H1 (cell line): Measurements from ENCODE around the gene MAP4K4. TPM values are rescaled to one million over a fixed set of nuclear protein-coding genes. Genes with fewer than 3 reads are reported as not detected.

Experiments
- CTCF ChIA-PET: fragments of 300-600 bp; sonication (Branson Sonifier 250); formaldehyde crosslinking; loops from one replicate; lab custom pipeline; 2021; ENCODE audit not compliant: partially characterized antibody; lab: Charles Lee
- POLR2A ChIA-PET: fragments of 300-600 bp; sonication (Branson Sonifier 250); formaldehyde crosslinking; loops from one replicate; lab custom pipeline; 2021; ENCODE audit warnings: inconsistent platforms; ENCODE audit not compliant: partially characterized antibody; lab: Charles Lee
- DNase-seq, 2 experiments: peaks; one replicate each; pipeline versions ENCODE4 v3.0.0 to v3.0.0-alpha.2; 2010 to 2022; ENCODE audit warnings: low spot score in 2 of 2, low read depth in 1 of 2, mixed read lengths in 1 of 2
- FAIRE-seq: peaks from 2 replicates; lab custom pipeline; 2011; peaks lifted over from hg19 to GRCh38; lab: Jason Lieb, UNC
- H2AFZ ChIP-seq: 2 replicates; pipeline ENCODE4 v1.8.1; 2012; ENCODE audit warnings: low read length, inconsistent platforms
- H2AK5ac ChIP-seq: 2 replicates; pipeline ENCODE4 v1.6.1; 2013; ENCODE audit warnings: low read depth, low read length
- H2BK120ac ChIP-seq: replicated peaks from 2 replicates; pipeline ENCODE3; 2013; ENCODE audit warnings: low read depth, low read length, inconsistent platforms
- H2BK12ac ChIP-seq: 2 replicates; pipeline ENCODE4 v1.6.1; 2013; ENCODE audit warnings: low read depth, low read length
- H2BK15ac ChIP-seq: 2 replicates; pipeline ENCODE4 v1.6.1; 2013; ENCODE audit warnings: low read length
- H2BK20ac ChIP-seq: 2 replicates; pipeline ENCODE4 v1.6.1; 2013; ENCODE audit warnings: low read length
- H2BK5ac ChIP-seq: 2 replicates; pipeline ENCODE4 v1.6.1; 2013; ENCODE audit warnings: low read depth, low read length
- H3K14ac ChIP-seq: 2 replicates; pipeline ENCODE4 v1.6.1; 2013; ENCODE audit warnings: inconsistent platforms; ENCODE audit not compliant: insufficient read length
- H3K18ac ChIP-seq: 2 replicates; pipeline ENCODE4 v1.6.1; 2013; ENCODE audit warnings: low read length; ENCODE audit errors: extremely low read depth
- H3K23ac ChIP-seq: 2 replicates; pipeline ENCODE4 v1.6.1; 2013; ENCODE audit warnings: inconsistent platforms; ENCODE audit not compliant: insufficient read length
- H3K23me2 ChIP-seq: 2 replicates; pipeline ENCODE4 v1.6.1; 2013; ENCODE audit warnings: low read depth, low read length
- H3K27ac ChIP-seq: 2 replicates; pipeline ENCODE4 v1.6.1; 2011; ENCODE audit warnings: low read depth, low read length, inconsistent platforms
- H3K27me3 ChIP-seq, 4 experiments: replicated peaks in 1 of 4; 1 replicate in 1 of 4; 2 replicates in 3 of 4; pipeline versions ENCODE4 v1.6.1 to v1.8.1; 2011 to 2013; ENCODE audit warnings: low read length in 3 of 4, mild to moderate bottlenecking in 3 of 4, inconsistent platforms in 2 of 4, mixed read lengths in 2 of 4, moderate library complexity in 1 of 4; ENCODE audit not compliant: control insufficient read depth in 3 of 4, insufficient read depth in 3 of 4; ENCODE audit errors: extremely low read depth in 1 of 4
- H3K36me3 ChIP-seq, 4 experiments: 2 replicates each; pipeline versions ENCODE4 v1.6.1 to v1.8.1; 2011 to 2013; ENCODE audit warnings: mild to moderate bottlenecking in 4 of 4, low read length in 3 of 4, moderate library complexity in 2 of 4, control low read depth in 1 of 4, inconsistent platforms in 1 of 4; ENCODE audit not compliant: insufficient read depth in 4 of 4, control insufficient read depth in 2 of 4
- H3K4ac ChIP-seq: replicated peaks from 2 replicates; pipeline ENCODE3; 2013; ENCODE audit warnings: low read length, low read depth, mixed read lengths, inconsistent platforms; ENCODE audit not compliant: insufficient read length
- H3K4me1 ChIP-seq, 4 experiments: replicated peaks in 1 of 4; 1 replicate in 1 of 4; 2 replicates in 3 of 4; pipeline versions ENCODE4 v1.6.1 to v1.8.1; 2011 to 2013; ENCODE audit warnings: low read length in 3 of 4, inconsistent platforms in 2 of 4, mixed read lengths in 1 of 4; ENCODE audit not compliant: insufficient read depth in 4 of 4, control insufficient read depth in 3 of 4
- H3K4me2 ChIP-seq, 2 experiments: 2 replicates each; pipeline versions ENCODE4 v1.6.1 to v1.8.1; 2011 to 2013; ENCODE audit warnings: low read depth in 2 of 2, low read length in 2 of 2, control low read depth in 1 of 2, inconsistent platforms in 1 of 2, mild to moderate bottlenecking in 1 of 2; ENCODE audit not compliant: insufficient read depth in 1 of 2
- H3K4me3 ChIP-seq, 4 experiments: fragments of 200-600, 300-600 bp in 1 of 4; sonication (generic), shearing (Covaris generic), sonication (Bioruptor Twin) in 1 of 4; 2 replicates each; pipeline versions ENCODE4 v1.5.1 to v1.8.1; 2011 to 2016; ENCODE audit warnings: low read length in 4 of 4, low read depth in 3 of 4, control low read depth in 2 of 4, inconsistent platforms in 2 of 4, mild to moderate bottlenecking in 2 of 4, mixed read lengths in 1 of 4, moderate library complexity in 1 of 4; ENCODE audit not compliant: insufficient read depth in 2 of 4; ENCODE audit errors: extremely low read depth in 1 of 4
- H3K56ac ChIP-seq: replicated peaks from 2 replicates; pipeline ENCODE3; 2013; ENCODE audit warnings: low read depth, mild to moderate bottlenecking, mixed read lengths, low read length, inconsistent platforms; ENCODE audit not compliant: insufficient read length
- H3K79me1 ChIP-seq: 2 replicates; pipeline ENCODE4 v1.6.1; 2013; ENCODE audit warnings: low read depth, low read length, control low read depth
- H3K79me2 ChIP-seq, 2 experiments: 2 replicates each; pipeline versions ENCODE4 v1.6.1 to v1.8.1; 2012 to 2013; ENCODE audit warnings: low read length in 2 of 2, mild to moderate bottlenecking in 2 of 2, inconsistent platforms in 1 of 2; ENCODE audit not compliant: insufficient read depth in 2 of 2, control insufficient read depth in 1 of 2
- H3K9ac ChIP-seq, 4 experiments: replicated peaks in 1 of 4; 1 replicate in 1 of 4; 2 replicates in 3 of 4; pipeline versions ENCODE4 v1.6.1 to v1.8.1; 2011 to 2013; ENCODE audit warnings: low read depth in 3 of 4, low read length in 3 of 4, control low read depth in 2 of 4, mild to moderate bottlenecking in 2 of 4, moderate library complexity in 2 of 4, inconsistent platforms in 1 of 4; ENCODE audit errors: extremely low read depth in 1 of 4
- H3K9me3 ChIP-seq, 2 experiments: 2 replicates each; pipeline versions ENCODE4 v1.6.1 to v1.8.1; 2012 to 2013; ENCODE audit warnings: mild to moderate bottlenecking in 2 of 2, moderate library complexity in 2 of 2, control low read depth in 1 of 2, inconsistent platforms in 1 of 2, low read depth in 1 of 2, low read length in 1 of 2, mixed read lengths in 1 of 2; ENCODE audit not compliant: insufficient read depth in 2 of 2
- H4K20me1 ChIP-seq, 2 experiments: replicated peaks in 1 of 2; 2 replicates each; pipeline versions ENCODE3 to v1.8.1; 2011 to 2013; ENCODE audit warnings: inconsistent platforms in 2 of 2, low read length in 2 of 2, mild to moderate bottlenecking in 1 of 2; ENCODE audit not compliant: insufficient read depth in 2 of 2, control insufficient read depth in 1 of 2
- H4K5ac ChIP-seq: 2 replicates; pipeline ENCODE4 v1.6.1; 2013; ENCODE audit warnings: low read length, low read depth, mixed read lengths, inconsistent platforms; ENCODE audit not compliant: insufficient read length
- H4K8ac ChIP-seq: 2 replicates; pipeline ENCODE4 v1.8.0; 2013; ENCODE audit warnings: mild to moderate bottlenecking, moderate library complexity, low read length, inconsistent platforms; ENCODE audit not compliant: insufficient read depth; ENCODE audit errors: extremely low read depth
- H4K91ac ChIP-seq: replicated peaks from 2 replicates; pipeline ENCODE3; 2013; ENCODE audit warnings: low read length, mixed read lengths, inconsistent platforms; ENCODE audit not compliant: insufficient read length
- ASH2L ChIP-seq: fragments of 200-600, 300-600 bp; sonication (generic); IDR thresholded peaks from one replicate; pipeline ENCODE4 v1.7.1; 2017; ENCODE audit warnings: low read length
- ATF3 ChIP-seq: IDR thresholded peaks from 2 replicates; pipeline ENCODE4 v1.6.1; 2011; ENCODE audit warnings: low read depth, mild to moderate bottlenecking, low read length; ENCODE audit not compliant: insufficient read depth
- BCL11A ChIP-seq, 2 experiments: IDR thresholded peaks; one replicate each; pipeline ENCODE4 v1.6.1; 2011; ENCODE audit warnings: low read depth in 2 of 2, low read length in 2 of 2, mild to moderate bottlenecking in 2 of 2
- CEBPB ChIP-seq: IDR thresholded peaks from 2 replicates; pipeline ENCODE4 v1.6.1; 2012; ENCODE audit warnings: low read depth, low read length
- CHD1 ChIP-seq: IDR thresholded peaks from 2 replicates; pipeline ENCODE4 v1.6.1; 2012; ENCODE audit warnings: low read depth, low read length, improper control_type of control experiment
- CHD2 ChIP-seq: IDR thresholded peaks from 2 replicates; pipeline ENCODE4 v1.6.1; 2012; ENCODE audit warnings: low read length, improper control_type of control experiment
- CREB1 ChIP-seq: IDR thresholded peaks from 2 replicates; pipeline ENCODE4 v1.6.1; 2012; ENCODE audit warnings: inconsistent platforms
- HDAC2 ChIP-seq, 2 experiments: fragments of 300-600 bp in 1 of 2; sonication (generic) in 1 of 2; IDR thresholded peaks; 2 replicates each; pipeline ENCODE4 v1.6.1; 2011 to 2012; ENCODE audit warnings: low read depth in 2 of 2, low read length in 2 of 2, mild to moderate bottlenecking in 2 of 2, moderate library complexity in 2 of 2, borderline replicate concordance in 1 of 2, inconsistent platforms in 1 of 2
- PHF8 ChIP-seq: fragments of 200-600 bp; sonication (generic); conservative IDR thresholded peaks from 2 replicates; pipeline ENCODE4 v1.7.1; 2012; ENCODE audit warnings: low read depth, mild to moderate bottlenecking, inconsistent platforms, low read length, moderate library complexity
- SIRT6 ChIP-seq: IDR thresholded peaks from one replicate; pipeline ENCODE4 v1.7.1; 2012; ENCODE audit warnings: low read length, inconsistent platforms
- SP2 ChIP-seq: IDR thresholded peaks from 2 replicates; pipeline ENCODE4 v1.6.1; 2012; ENCODE audit warnings: mild to moderate bottlenecking, low read length, inconsistent platforms
- SUZ12 ChIP-seq: fragments of 200-600 bp; sonication (generic); IDR thresholded peaks from 2 replicates; pipeline ENCODE4 v1.6.1; 2012; ENCODE audit warnings: mild to moderate bottlenecking, inconsistent platforms, low read length, moderate library complexity, mixed read lengths
- TBP ChIP-seq: IDR thresholded peaks from 2 replicates; pipeline ENCODE4 v1.6.1; 2011; ENCODE audit warnings: low read depth, low read length, improper control_type of control experiment
- USF2 ChIP-seq: IDR thresholded peaks from 2 replicates; pipeline ENCODE4 v1.6.1; 2011; ENCODE audit warnings: low read length, improper control_type of control experiment
- WGBS, 2 experiments: shearing (Covaris generic) in 1 of 2; methylation state at CpG; one replicate each; pipeline versions ENCODE4 v1.1.6 to v1.1.7; 2013 to 2015; ENCODE audit warnings: low lambda C conversion rate in 2 of 2, mixed read lengths in 2 of 2, inconsistent platforms in 1 of 2, low coverage in 1 of 2, missing lambda C conversion rate in 1 of 2; ENCODE audit not compliant: insufficient replicate concordance in 2 of 2, insufficient coverage in 1 of 2, insufficient read length in 1 of 2; ENCODE audit errors: extremely low coverage in 1 of 2, missing lambda C conversion rate in 1 of 2; 5-methylcytosine and 5-hydroxymethylcytosine counted together
- polyA plus RNA-seq, 7 experiments: library from polyadenylated mRNA; depleted of rRNA in 3 of 7; stranded (reverse) in 5 of 7; unstranded in 2 of 7; fragments of >200 nt in 5 of 7; fragments of 200-250 nt in 2 of 7; gene quantifications; 1 replicate in 5 of 7; 2 replicates in 1 of 7; 4 replicates in 1 of 7; pipeline versions ENCODE4 v1.2.1 to v1.2.3, GENCODE V29; 2011 to 2013; ENCODE audit warnings: missing spikeins in 2 of 7, mixed read lengths in 2 of 7
- total RNA-seq: library from RNA; stranded (reverse); fragmentation: NEBNext Ultra II Directional; extraction: Animal tissue kit (Norgen Biotek cat#: 25700); gene quantifications from 2 replicates; pipeline ENCODE4 v1.2.1, GENCODE V29; 2021

Gene MAP4K4
- total and polyA plus RNA-seq, 2 of the 8 experiments (the other 6 are each of a cell fraction or from before 2014, with no cell fraction given): 53.2 to 138 TPM

GRCh38 chr2:101859604-101860003 is 162.1 kb downstream of the MAP4K4 start:
- H2BK15ac ChIP-seq: no peak overlapping the region
- no peak overlapping the region for H2AK5ac ChIP-seq
- H4K20me1 ChIP-seq: peaks cover 0 to 3% of the 10 kb centered on the region in 2 experiments
- H2BK12ac ChIP-seq: no peak overlapping the region
- H4K91ac ChIP-seq: no peak overlapping the region
- no peak overlapping the region for H3K23ac ChIP-seq
- no peak overlapping the region for H3K9ac ChIP-seq
- H4K8ac ChIP-seq: no peak overlapping the region
- no peak overlapping the region for H3K14ac ChIP-seq
- no peak overlapping the region for H2AFZ ChIP-seq
- ChIA-PET POLR2A (no interaction called here), CTCF (interaction anchor here (0.6 to 2.4 kb wide), 7 partner anchors 9 to 271 kb away, joined by 3 to 16 read pairs (median 3); no protein-coding TSS in a partner anchor)
- no peaks in the 10 kb centered on the region for H3K23me2 ChIP-seq
- H3K4me2 ChIP-seq: no peak overlapping the region
- H3K36me3 ChIP-seq: peaks cover 8 to 62% (median 30%) of the 10 kb centered on the region in 4 experiments
- DNase-seq (no peak), FAIRE-seq (no peak)
- H3K4me3 ChIP-seq: no peak overlapping the region
- no peak overlapping the region for H3K18ac ChIP-seq
- no peak overlapping the region for H4K5ac ChIP-seq
- no peaks in the 10 kb centered on the region; a peak in 1 of 4 replicates for H3K79me2 ChIP-seq
- no peak overlapping the region for H2BK20ac ChIP-seq
- H3K27ac ChIP-seq: no peak overlapping the region
- H3K27me3 ChIP-seq: no peaks in the 10 kb centered on the region
- WGBS, 2 experiments: 95% methylated on average over 16 of the region's 16 CpGs; no CpG with 5 or more reads in 1 of the 2 experiments
- H3K9me3 ChIP-seq: no peaks in the 10 kb centered on the region
- H2BK5ac ChIP-seq: no peak overlapping the region
- H3K56ac ChIP-seq: no peak overlapping the region
- no peak overlapping the region for H3K4ac ChIP-seq
- H3K79me1 ChIP-seq: peaks cover 2% of the 10 kb centered on the region; the same call in 1 of the 2 replicates
- H2BK120ac ChIP-seq: no peak overlapping the region
- no peaks in the 10 kb centered on the region; a peak in 1 of 7 replicates for H3K4me1 ChIP-seq
- no peak for TF ChIP-seq PHF8
- no peak for TF ChIP-seq CEBPB
- TF ChIP-seq CHD1: no peak
- no peak for TF ChIP-seq ASH2L
- TF ChIP-seq SIRT6: no peak
- no peak for TF ChIP-seq USF2
- no peak for TF ChIP-seq SUZ12
- no peak for TF ChIP-seq BCL11A (IDR thresholded peaks at IDR 0.05; ENCODE audit: low read depth in 2 of 2, low read length in 2 of 2)
- no peak for TF ChIP-seq TBP
- no peak for TF ChIP-seq ATF3
- TF ChIP-seq SP2: no peak
- no peak for TF ChIP-seq HDAC2 (IDR thresholded peaks at IDR 0.05; ENCODE audit: borderline replicate concordance in 1 of 2, low read depth in 2 of 2, low read length in 2 of 2)
- TF ChIP-seq CREB1: no peak
- no peak for TF ChIP-seq CHD2
